Ascending aorta (tissue), 2 donors: ENCODE measurements around the gene LIMCH1. TPM values are rescaled to one million over a fixed set of nuclear protein-coding genes. Genes with fewer than 3 reads are reported as not detected.

ENCODE experiments used
- DNase-seq, 2 donors: peaks; one replicate each; pipeline ENCODE4 v3.0.0-alpha.2; 2019; ENCODE audit warnings: low spot score in 2 of 2
- H3K27ac ChIP-seq, 2 donors: fragments of 200-600 bp; sonication (generic); one replicate each; pipeline ENCODE4 v1.5.1; 2016 to 2017; ENCODE audit warnings: mild to moderate bottlenecking in 1 of 2
- H3K27me3 ChIP-seq: fragments of 200-600 bp; sonication (generic); one replicate; pipeline ENCODE4 v1.5.1; 2017
- H3K36me3 ChIP-seq, 2 donors: fragments of 200-600 bp; sonication (generic); one replicate each; pipeline ENCODE4 v1.5.1; 2016
- H3K4me1 ChIP-seq, 2 donors: fragments of 200-600 bp; sonication (generic); one replicate each; pipeline ENCODE4 v1.5.1; 2016 to 2017; ENCODE audit warnings: mild to moderate bottlenecking in 1 of 2
- H3K4me3 ChIP-seq, 2 donors: fragments of 200-600 bp; sonication (generic); one replicate each; pipeline ENCODE4 v1.5.1; 2016 to 2017; ENCODE audit warnings: mild to moderate bottlenecking in 1 of 2
- H3K9me3 ChIP-seq, 2 donors: fragments of 200-600 bp; sonication (generic); one replicate each; pipeline ENCODE4 v1.5.1; 2016
- intact Hi-C: fragments of 100-400 bp; cut with DNase I; formaldehyde crosslinking; loops from one replicate; pipeline ENCODE4 v1.15.1; 2023
- total RNA-seq: library from RNA; depleted of rRNA; stranded (reverse); fragments of >200 nt; gene quantifications from one replicate; pipeline ENCODE4 v1.1.0, GENCODE V29; 2016
- TF ChIP-seq, protein P1 (sequence below), 3 experiments: fragments of 200-600 bp in 2 of 3; fragments of 450-650 bp in 1 of 3; sonication (generic) in 2 of 3; IDR thresholded peaks; one replicate each; pipeline ENCODE4 v1.5.1; 2016 to 2019; ENCODE audit warnings: antibody characterized with exemption in 3 of 3, mild to moderate bottlenecking in 1 of 3, moderate library complexity in 1 of 3

LIMCH1 gene
- total RNA-seq, 1 donor from 2014 or later = 44.4 TPM

DNA sequence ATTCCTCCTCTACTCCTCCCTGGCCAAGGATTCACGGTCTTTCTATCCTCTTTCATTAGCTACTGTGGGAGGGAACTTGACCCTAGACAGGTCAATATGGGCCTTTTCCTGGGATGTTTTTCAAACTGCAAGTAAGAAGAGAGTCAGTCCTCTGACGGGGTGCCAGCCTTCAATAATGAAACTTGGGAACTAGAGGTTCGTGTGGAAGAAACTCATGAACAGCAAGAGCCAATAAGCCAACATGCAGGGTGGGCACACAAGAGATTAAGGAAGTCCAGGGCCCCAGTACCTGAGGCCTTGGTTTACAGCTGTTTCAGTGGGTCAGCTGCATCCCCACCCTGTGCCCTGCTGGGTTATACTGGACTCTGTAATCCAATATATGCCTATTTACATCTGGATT lies 49.3 kb downstream of the LIMCH1 start:
- peaks cover 2 to 16% of the 10 kb centered on the region in 2 donors for H3K4me1 ChIP-seq
- no peak for DNase-seq
- TF ChIP-seq, protein P1, sequence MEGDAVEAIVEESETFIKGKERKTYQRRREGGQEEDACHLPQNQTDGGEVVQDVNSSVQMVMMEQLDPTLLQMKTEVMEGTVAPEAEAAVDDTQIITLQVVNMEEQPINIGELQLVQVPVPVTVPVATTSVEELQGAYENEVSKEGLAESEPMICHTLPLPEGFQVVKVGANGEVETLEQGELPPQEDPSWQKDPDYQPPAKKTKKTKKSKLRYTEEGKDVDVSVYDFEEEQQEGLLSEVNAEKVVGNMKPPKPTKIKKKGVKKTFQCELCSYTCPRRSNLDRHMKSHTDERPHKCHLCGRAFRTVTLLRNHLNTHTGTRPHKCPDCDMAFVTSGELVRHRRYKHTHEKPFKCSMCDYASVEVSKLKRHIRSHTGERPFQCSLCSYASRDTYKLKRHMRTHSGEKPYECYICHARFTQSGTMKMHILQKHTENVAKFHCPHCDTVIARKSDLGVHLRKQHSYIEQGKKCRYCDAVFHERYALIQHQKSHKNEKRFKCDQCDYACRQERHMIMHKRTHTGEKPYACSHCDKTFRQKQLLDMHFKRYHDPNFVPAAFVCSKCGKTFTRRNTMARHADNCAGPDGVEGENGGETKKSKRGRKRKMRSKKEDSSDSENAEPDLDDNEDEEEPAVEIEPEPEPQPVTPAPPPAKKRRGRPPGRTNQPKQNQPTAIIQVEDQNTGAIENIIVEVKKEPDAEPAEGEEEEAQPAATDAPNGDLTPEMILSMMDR (IDR thresholded peaks at IDR 0.05) = no peak
- intact Hi-C loops = no loop called here
- H3K36me3 ChIP-seq = no peaks in the 10 kb centered on the region
- H3K4me3 ChIP-seq = no peak overlapping the region
- H3K27me3 ChIP-seq = no peaks in the 10 kb centered on the region
- no peak overlapping the region for H3K27ac ChIP-seq
- peaks cover 0 to 9% of the 10 kb centered on the region in 2 donors for H3K9me3 ChIP-seq

- no peaks in the 10 kb centered on the region for H3K36me3 ChIP-seq
- H3K4me1 ChIP-seq = peaks cover 2 to 21% of the 10 kb centered on the region in 2 donors
- H3K27ac ChIP-seq = peak overlapping the region in 1 of 2 donors; percentile 12
- TF ChIP-seq, protein P1 (IDR thresholded peaks at IDR 0.05) = no peak
- no peak overlapping the region for H3K4me3 ChIP-seq
- no peak for DNase-seq
- no peaks in the 10 kb centered on the region for H3K9me3 ChIP-seq
- intact Hi-C loops = no loop called here
- H3K27me3 ChIP-seq = no peaks in the 10 kb centered on the region
Observed at GRCh38 chr4:41590591-41590990, 52.6 kb downstream of the LIMCH1 start.

- H3K27me3 ChIP-seq = no peaks in the 10 kb centered on the region
- H3K4me1 ChIP-seq = peaks cover 2 to 16% of the 10 kb centered on the region in 2 donors
- no peaks in the 10 kb centered on the region for H3K9me3 ChIP-seq
- TF ChIP-seq, protein P1 (IDR thresholded peaks at IDR 0.05) = no peak
- no peak for DNase-seq
- H3K36me3 ChIP-seq = no peaks in the 10 kb centered on the region
- H3K27ac ChIP-seq = no peak overlapping the region
- no peak overlapping the region for H3K4me3 ChIP-seq
- intact Hi-C loops = no loop called here
Observed at GRCh38 chr4:41594432-41594831, 56.5 kb downstream of the LIMCH1 start.

DNA sequence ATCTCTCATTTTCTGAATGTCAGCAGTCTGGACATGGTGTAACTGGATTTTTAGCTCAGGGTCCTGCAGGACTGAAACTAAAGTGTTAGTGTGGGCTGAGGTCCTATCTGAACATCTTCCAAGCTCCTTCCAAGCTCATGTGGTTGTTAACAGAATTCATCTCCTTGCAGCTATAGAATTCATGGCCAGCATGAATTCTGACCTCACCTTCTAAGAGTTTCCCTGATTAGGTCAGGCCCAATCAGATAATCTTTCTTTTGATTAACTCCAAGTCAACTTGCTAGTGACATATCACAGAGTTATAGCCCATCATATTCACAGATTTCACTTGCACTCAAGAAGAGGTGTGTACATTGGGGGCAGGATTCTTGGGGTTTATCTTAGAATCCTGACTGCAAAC lies 59.5 kb downstream of the LIMCH1 start:
- Histone ChIP-seq H3K4me1 (peaks cover 3 to 10% of the 10 kb centered on the region in 2 donors), H3K9me3 (no peaks in the 10 kb centered on the region), H3K4me3 (no peak overlapping the region), H3K27ac (no peak overlapping the region), H3K36me3 (no peaks in the 10 kb centered on the region), H3K27me3 (no peaks in the 10 kb centered on the region)
- intact Hi-C loops = no loop called here
- DNase-seq = no peak
- TF ChIP-seq, protein P1 (IDR thresholded peaks at IDR 0.05) = no peak

GRCh38 chr4:41598580-41598979 lies 60.6 kb downstream of the LIMCH1 start:
- intact Hi-C loops = no loop called here

More at GRCh38 chr4:41598580-41598979, 60.6 kb downstream of the LIMCH1 start:
- no peaks in the 10 kb centered on the region for H3K27me3 ChIP-seq
- H3K27ac ChIP-seq = no peak overlapping the region
- no peaks in the 10 kb centered on the region for H3K36me3 ChIP-seq
- H3K9me3 ChIP-seq = no peaks in the 10 kb centered on the region
- H3K4me1 ChIP-seq = peaks cover 3 to 11% of the 10 kb centered on the region in 2 donors
- TF ChIP-seq, protein P1 (IDR thresholded peaks at IDR 0.05) = no peak
- no peak for DNase-seq
- no peak overlapping the region for H3K4me3 ChIP-seq
